H1 (cell line): ENCODE results near the gene CEP83. TPM values are rescaled to one million over a fixed set of nuclear protein-coding genes. Genes with fewer than 3 reads are reported as not detected.

Experiments
- CTCF ChIA-PET: fragments of 300-600 bp; sonication (Branson Sonifier 250); formaldehyde crosslinking; loops from one replicate; lab custom pipeline; 2021; ENCODE audit not compliant: partially characterized antibody; lab: Charles Lee
- POLR2A ChIA-PET: fragments of 300-600 bp; sonication (Branson Sonifier 250); formaldehyde crosslinking; loops from one replicate; lab custom pipeline; 2021; ENCODE audit warnings: inconsistent platforms; ENCODE audit not compliant: partially characterized antibody; lab: Charles Lee
- DNase-seq, 2 experiments: peaks; one replicate each; pipeline versions ENCODE4 v3.0.0 to v3.0.0-alpha.2; 2010 to 2022; ENCODE audit warnings: low spot score in 2 of 2, low read depth in 1 of 2, mixed read lengths in 1 of 2
- FAIRE-seq: peaks from 2 replicates; lab custom pipeline; 2011; peaks lifted over from hg19 to GRCh38; lab: Jason Lieb, UNC
- H2AFZ ChIP-seq: 2 replicates; pipeline ENCODE4 v1.8.1; 2012; ENCODE audit warnings: low read length, inconsistent platforms
- H2AK5ac ChIP-seq: 2 replicates; pipeline ENCODE4 v1.6.1; 2013; ENCODE audit warnings: low read depth, low read length
- H2BK120ac ChIP-seq: replicated peaks from 2 replicates; pipeline ENCODE3; 2013; ENCODE audit warnings: low read depth, low read length, inconsistent platforms
- H2BK12ac ChIP-seq: 2 replicates; pipeline ENCODE4 v1.6.1; 2013; ENCODE audit warnings: low read depth, low read length
- H2BK15ac ChIP-seq: 2 replicates; pipeline ENCODE4 v1.6.1; 2013; ENCODE audit warnings: low read length
- H2BK20ac ChIP-seq: 2 replicates; pipeline ENCODE4 v1.6.1; 2013; ENCODE audit warnings: low read length
- H2BK5ac ChIP-seq: 2 replicates; pipeline ENCODE4 v1.6.1; 2013; ENCODE audit warnings: low read depth, low read length
- H3K14ac ChIP-seq: 2 replicates; pipeline ENCODE4 v1.6.1; 2013; ENCODE audit warnings: inconsistent platforms; ENCODE audit not compliant: insufficient read length
- H3K18ac ChIP-seq: 2 replicates; pipeline ENCODE4 v1.6.1; 2013; ENCODE audit warnings: low read length; ENCODE audit errors: extremely low read depth
- H3K23ac ChIP-seq: 2 replicates; pipeline ENCODE4 v1.6.1; 2013; ENCODE audit warnings: inconsistent platforms; ENCODE audit not compliant: insufficient read length
- H3K23me2 ChIP-seq: 2 replicates; pipeline ENCODE4 v1.6.1; 2013; ENCODE audit warnings: low read depth, low read length
- H3K27ac ChIP-seq: 2 replicates; pipeline ENCODE4 v1.6.1; 2011; ENCODE audit warnings: low read depth, low read length, inconsistent platforms
- H3K27me3 ChIP-seq, 4 experiments: replicated peaks in 1 of 4; 1 replicate in 1 of 4; 2 replicates in 3 of 4; pipeline versions ENCODE4 v1.6.1 to v1.8.1; 2011 to 2013; ENCODE audit warnings: low read length in 3 of 4, mild to moderate bottlenecking in 3 of 4, inconsistent platforms in 2 of 4, mixed read lengths in 2 of 4, moderate library complexity in 1 of 4; ENCODE audit not compliant: control insufficient read depth in 3 of 4, insufficient read depth in 3 of 4; ENCODE audit errors: extremely low read depth in 1 of 4
- H3K36me3 ChIP-seq, 4 experiments: 2 replicates each; pipeline versions ENCODE4 v1.6.1 to v1.8.1; 2011 to 2013; ENCODE audit warnings: mild to moderate bottlenecking in 4 of 4, low read length in 3 of 4, moderate library complexity in 2 of 4, control low read depth in 1 of 4, inconsistent platforms in 1 of 4; ENCODE audit not compliant: insufficient read depth in 4 of 4, control insufficient read depth in 2 of 4
- H3K4ac ChIP-seq: replicated peaks from 2 replicates; pipeline ENCODE3; 2013; ENCODE audit warnings: low read length, low read depth, mixed read lengths, inconsistent platforms; ENCODE audit not compliant: insufficient read length
- H3K4me1 ChIP-seq, 4 experiments: replicated peaks in 1 of 4; 1 replicate in 1 of 4; 2 replicates in 3 of 4; pipeline versions ENCODE4 v1.6.1 to v1.8.1; 2011 to 2013; ENCODE audit warnings: low read length in 3 of 4, inconsistent platforms in 2 of 4, mixed read lengths in 1 of 4; ENCODE audit not compliant: insufficient read depth in 4 of 4, control insufficient read depth in 3 of 4
- H3K4me2 ChIP-seq, 2 experiments: 2 replicates each; pipeline versions ENCODE4 v1.6.1 to v1.8.1; 2011 to 2013; ENCODE audit warnings: low read depth in 2 of 2, low read length in 2 of 2, control low read depth in 1 of 2, inconsistent platforms in 1 of 2, mild to moderate bottlenecking in 1 of 2; ENCODE audit not compliant: insufficient read depth in 1 of 2
- H3K4me3 ChIP-seq, 4 experiments: fragments of 200-600, 300-600 bp in 1 of 4; sonication (generic), shearing (Covaris generic), sonication (Bioruptor Twin) in 1 of 4; 2 replicates each; pipeline versions ENCODE4 v1.5.1 to v1.8.1; 2011 to 2016; ENCODE audit warnings: low read length in 4 of 4, low read depth in 3 of 4, control low read depth in 2 of 4, inconsistent platforms in 2 of 4, mild to moderate bottlenecking in 2 of 4, mixed read lengths in 1 of 4, moderate library complexity in 1 of 4; ENCODE audit not compliant: insufficient read depth in 2 of 4; ENCODE audit errors: extremely low read depth in 1 of 4
- H3K56ac ChIP-seq: replicated peaks from 2 replicates; pipeline ENCODE3; 2013; ENCODE audit warnings: low read depth, mild to moderate bottlenecking, mixed read lengths, low read length, inconsistent platforms; ENCODE audit not compliant: insufficient read length
- H3K79me1 ChIP-seq: 2 replicates; pipeline ENCODE4 v1.6.1; 2013; ENCODE audit warnings: low read depth, low read length, control low read depth
- H3K79me2 ChIP-seq, 2 experiments: 2 replicates each; pipeline versions ENCODE4 v1.6.1 to v1.8.1; 2012 to 2013; ENCODE audit warnings: low read length in 2 of 2, mild to moderate bottlenecking in 2 of 2, inconsistent platforms in 1 of 2; ENCODE audit not compliant: insufficient read depth in 2 of 2, control insufficient read depth in 1 of 2
- H3K9ac ChIP-seq, 4 experiments: replicated peaks in 1 of 4; 1 replicate in 1 of 4; 2 replicates in 3 of 4; pipeline versions ENCODE4 v1.6.1 to v1.8.1; 2011 to 2013; ENCODE audit warnings: low read depth in 3 of 4, low read length in 3 of 4, control low read depth in 2 of 4, mild to moderate bottlenecking in 2 of 4, moderate library complexity in 2 of 4, inconsistent platforms in 1 of 4; ENCODE audit errors: extremely low read depth in 1 of 4
- H3K9me3 ChIP-seq, 2 experiments: 2 replicates each; pipeline versions ENCODE4 v1.6.1 to v1.8.1; 2012 to 2013; ENCODE audit warnings: mild to moderate bottlenecking in 2 of 2, moderate library complexity in 2 of 2, control low read depth in 1 of 2, inconsistent platforms in 1 of 2, low read depth in 1 of 2, low read length in 1 of 2, mixed read lengths in 1 of 2; ENCODE audit not compliant: insufficient read depth in 2 of 2
- H4K20me1 ChIP-seq, 2 experiments: replicated peaks in 1 of 2; 2 replicates each; pipeline versions ENCODE3 to v1.8.1; 2011 to 2013; ENCODE audit warnings: inconsistent platforms in 2 of 2, low read length in 2 of 2, mild to moderate bottlenecking in 1 of 2; ENCODE audit not compliant: insufficient read depth in 2 of 2, control insufficient read depth in 1 of 2
- H4K5ac ChIP-seq: 2 replicates; pipeline ENCODE4 v1.6.1; 2013; ENCODE audit warnings: low read length, low read depth, mixed read lengths, inconsistent platforms; ENCODE audit not compliant: insufficient read length
- H4K8ac ChIP-seq: 2 replicates; pipeline ENCODE4 v1.8.0; 2013; ENCODE audit warnings: mild to moderate bottlenecking, moderate library complexity, low read length, inconsistent platforms; ENCODE audit not compliant: insufficient read depth; ENCODE audit errors: extremely low read depth
- H4K91ac ChIP-seq: replicated peaks from 2 replicates; pipeline ENCODE3; 2013; ENCODE audit warnings: low read length, mixed read lengths, inconsistent platforms; ENCODE audit not compliant: insufficient read length
- ATF2 ChIP-seq: IDR thresholded peaks from 2 replicates; pipeline ENCODE4 v1.6.1; 2012; ENCODE audit warnings: low read length, inconsistent platforms
- CBX8 ChIP-seq: fragments of 300-800, 300-1000 bp; sonication (generic); IDR thresholded peaks from 2 replicates; pipeline ENCODE4 v1.7.1; 2016; ENCODE audit warnings: low read depth, low read length, borderline replicate concordance
- CREB1 ChIP-seq: IDR thresholded peaks from 2 replicates; pipeline ENCODE4 v1.6.1; 2012; ENCODE audit warnings: inconsistent platforms
- CTCF ChIP-seq, 3 experiments: IDR thresholded peaks; 1 replicate in 2 of 3; 2 replicates in 1 of 3; pipeline versions ENCODE4 v1.5.1 to v1.6.1; 2011; ENCODE audit warnings: low read length in 3 of 3, mild to moderate bottlenecking in 3 of 3, inconsistent platforms in 2 of 3, low read depth in 1 of 3, moderate library complexity in 1 of 3; ENCODE audit not compliant: insufficient read depth in 1 of 3; ENCODE audit errors: control extremely low read depth in 1 of 3
- FOSL1 ChIP-seq: IDR thresholded peaks from 2 replicates; pipeline ENCODE4 v1.6.1; 2011; ENCODE audit warnings: mild to moderate bottlenecking, low read depth, low read length, moderate library complexity; ENCODE audit not compliant: insufficient read depth
- HDAC6 ChIP-seq: IDR thresholded peaks from one replicate; pipeline ENCODE4 v1.7.1; 2012; ENCODE audit warnings: low read depth, mild to moderate bottlenecking, inconsistent platforms, low read length, moderate library complexity
- JUND ChIP-seq: IDR thresholded peaks from 2 replicates; pipeline ENCODE4 v1.6.1; 2011; ENCODE audit warnings: mild to moderate bottlenecking, improper control_type of control experiment, low read length
- KDM5A ChIP-seq: fragments of 200-600 bp; IDR thresholded peaks from 2 replicates; pipeline ENCODE4 v1.7.1; 2012; ENCODE audit warnings: mild to moderate bottlenecking, low read length, inconsistent platforms, mixed read lengths
- POU5F1 ChIP-seq: IDR thresholded peaks from 2 replicates; pipeline ENCODE4 v1.6.1; 2011; ENCODE audit warnings: low read depth, mild to moderate bottlenecking, low read length, moderate library complexity
- SP1 ChIP-seq: IDR thresholded peaks from 2 replicates; pipeline ENCODE4 v1.6.1; 2011; ENCODE audit warnings: low read depth, low read length
- WGBS, 2 experiments: shearing (Covaris generic) in 1 of 2; methylation state at CpG; one replicate each; pipeline versions ENCODE4 v1.1.6 to v1.1.7; 2013 to 2015; ENCODE audit warnings: low lambda C conversion rate in 2 of 2, mixed read lengths in 2 of 2, inconsistent platforms in 1 of 2, low coverage in 1 of 2, missing lambda C conversion rate in 1 of 2; ENCODE audit not compliant: insufficient replicate concordance in 2 of 2, insufficient coverage in 1 of 2, insufficient read length in 1 of 2; ENCODE audit errors: extremely low coverage in 1 of 2, missing lambda C conversion rate in 1 of 2; 5-methylcytosine and 5-hydroxymethylcytosine counted together
- polyA plus RNA-seq, 7 experiments: library from polyadenylated mRNA; depleted of rRNA in 3 of 7; stranded (reverse) in 5 of 7; unstranded in 2 of 7; fragments of >200 nt in 5 of 7; fragments of 200-250 nt in 2 of 7; gene quantifications; 1 replicate in 5 of 7; 2 replicates in 1 of 7; 4 replicates in 1 of 7; pipeline versions ENCODE4 v1.2.1 to v1.2.3, GENCODE V29; 2011 to 2013; ENCODE audit warnings: missing spikeins in 2 of 7, mixed read lengths in 2 of 7
- total RNA-seq: library from RNA; stranded (reverse); fragmentation: NEBNext Ultra II Directional; extraction: Animal tissue kit (Norgen Biotek cat#: 25700); gene quantifications from 2 replicates; pipeline ENCODE4 v1.2.1, GENCODE V29; 2021

CEP83 gene
- total and polyA plus RNA-seq, 2 of the 8 experiments (the other 6 are each of a cell fraction or from before 2014, with no cell fraction given): 6.0 to 25.8 TPM

GRCh38 chr12:94284859-94285258 is 174.8 kb downstream of the CEP83 start:
- H3K4me2 ChIP-seq: no peak overlapping the region
- H3K9ac ChIP-seq: no peak overlapping the region
- H2BK120ac ChIP-seq: no peak overlapping the region
- H3K27ac ChIP-seq: no peak overlapping the region
- POLR2A ChIA-PET: interaction anchor here (0.6 to 1.4 kb wide), 4 partner anchors 11 to 224 kb away, joined by 3 to 4 read pairs (median 4); no protein-coding TSS in a partner anchor
- no peak overlapping the region for H3K18ac ChIP-seq
- H3K4me1 ChIP-seq: peaks cover 0 to 15% (median 9%) of the 10 kb centered on the region in 4 experiments; a peak in 6 of 7 replicates
- no peak overlapping the region for H3K56ac ChIP-seq
- H2AFZ ChIP-seq: no peak overlapping the region
- DNase-seq (no peak), FAIRE-seq (no peak)
- H3K14ac ChIP-seq: no peak overlapping the region
- no peaks in the 10 kb centered on the region for H3K79me2 ChIP-seq
- H3K4ac ChIP-seq: no peak overlapping the region
- no peak overlapping the region for H3K4me3 ChIP-seq
- H2BK20ac ChIP-seq: no peak overlapping the region
- H4K8ac ChIP-seq: no peak overlapping the region
- H2BK12ac ChIP-seq: no peak overlapping the region
- no peaks in the 10 kb centered on the region for H4K20me1 ChIP-seq
- no peak overlapping the region for H2BK15ac ChIP-seq
- H3K79me1 ChIP-seq: no peaks in the 10 kb centered on the region
- H2BK5ac ChIP-seq: no peak overlapping the region
- CTCF ChIA-PET: interaction anchor here (0.8 to 0.9 kb wide), 2 partner anchors 13 to 16 kb away, joined by 3 to 4 read pairs; no protein-coding TSS in a partner anchor
- 96% methylated on average over 2 of the region's 2 CpGs; no CpG with 5 or more reads in 1 of the 2 experiments for WGBS, 2 experiments
- H4K91ac ChIP-seq: no peak overlapping the region
- no peaks in the 10 kb centered on the region for H3K23me2 ChIP-seq
- no peak overlapping the region for H3K23ac ChIP-seq
- H3K36me3 ChIP-seq: peaks cover 0 to 3% (median 0%) of the 10 kb centered on the region in 4 experiments; a peak in 3 of 8 replicates
- no peak overlapping the region for H2AK5ac ChIP-seq
- H3K9me3 ChIP-seq: no peaks in the 10 kb centered on the region
- no peak overlapping the region for H4K5ac ChIP-seq
- no peaks in the 10 kb centered on the region for H3K27me3 ChIP-seq
- TF ChIP-seq POU5F1 (no peak), FOSL1 (no peak), HDAC6 (no peak), CREB1 (no peak), CBX8 (no peak), JUND (no peak), CTCF (IDR thresholded peaks at IDR 0.05; ENCODE audit: control extremely low read depth in 1 of 3, insufficient read depth in 1 of 3, low read depth in 1 of 3, low read length in 3 of 3) (no peak), KDM5A (no peak), SP1 (no peak), ATF2 (no peak)
